SU-DHL-6 (cell line): ENCODE results near the gene PDCD1.

Source experiments
- H2AFZ ChIP-seq: fragments of 200-600 bp; sonication (generic); 2 replicates; pipeline ENCODE4 v1.6.1; 2014; ENCODE audit warnings: low read depth, mild to moderate bottlenecking, moderate library complexity, mixed read lengths, antibody characterized with exemption, low read length; ENCODE audit not compliant: severe bottlenecking
- H3F3A ChIP-seq: fragments of 200-600 bp; shearing (Covaris generic); 2 replicates; pipeline ENCODE4 v1.6.0; 2016; ENCODE audit warnings: antibody characterized with exemption, mild to moderate bottlenecking; ENCODE audit not compliant: insufficient read depth
- H3K27ac ChIP-seq: fragments of 200-600 bp; sonication (generic); 2 replicates; pipeline ENCODE4 v1.5.1; 2016; ENCODE audit warnings: low read depth, mild to moderate bottlenecking, low read length, moderate library complexity, mixed read lengths
- H3K27me3 ChIP-seq: fragments of 200-600 bp; sonication (generic), shearing (Covaris generic); 2 replicates; pipeline ENCODE4 v1.6.0; 2014; ENCODE audit warnings: mild to moderate bottlenecking, low read length
- H3K36me3 ChIP-seq: fragments of 200-600 bp; sonication (generic); 2 replicates; pipeline ENCODE4 v1.6.1; 2014; ENCODE audit warnings: mild to moderate bottlenecking, low read length, mixed read lengths
- H3K4me2 ChIP-seq: fragments of 300-600, 200-600 bp; shearing (Covaris generic), sonication (generic); 2 replicates; pipeline ENCODE4 v1.6.0; 2014; ENCODE audit warnings: low read length, low read depth, mild to moderate bottlenecking; ENCODE audit not compliant: poor library complexity, severe bottlenecking
- H3K4me3 ChIP-seq: fragments of 200-600 bp; sonication (generic); 2 replicates; pipeline ENCODE4 v1.5.1; 2014; ENCODE audit warnings: antibody characterized with exemption, low read length, mild to moderate bottlenecking, mixed read lengths; ENCODE audit not compliant: insufficient read depth, poor library complexity, severe bottlenecking
- H3K79me2 ChIP-seq: fragments of 200-600 bp; sonication (generic); 2 replicates; pipeline ENCODE4 v1.6.1; 2014; ENCODE audit warnings: mild to moderate bottlenecking, low read length, moderate library complexity; ENCODE audit not compliant: insufficient read depth
- H3K9ac ChIP-seq: fragments of 200-600 bp; sonication (generic); 2 replicates; pipeline ENCODE4 v1.7.0; 2014; ENCODE audit warnings: mild to moderate bottlenecking, low read length
- H3K9me2 ChIP-seq: fragments of 200-600 bp; sonication (generic); replicated peaks from 2 replicates; pipeline ENCODE4 v1.6.1; 2014; ENCODE audit warnings: low read length; ENCODE audit not compliant: insufficient read depth
- H3K9me3 ChIP-seq: fragments of 200-600 bp; sonication (generic); 2 replicates; pipeline ENCODE4 v1.6.1; 2014; ENCODE audit warnings: low read length, mixed read lengths; ENCODE audit not compliant: insufficient read depth
- H4K20me1 ChIP-seq: fragments of 200-600 bp; sonication (generic); 2 replicates; pipeline ENCODE4 v1.6.1; 2014; ENCODE audit warnings: low read depth, mild to moderate bottlenecking, antibody characterized with exemption, low read length, moderate library complexity, mixed read lengths
- EZH2phosphoT487 ChIP-seq: fragments of 200-600 bp; sonication (generic), shearing (Covaris generic); conservative IDR thresholded peaks from 2 replicates; pipeline ENCODE4 v1.6.1; 2018; ENCODE audit warnings: mild to moderate bottlenecking, antibody characterized with exemption, low read length, moderate library complexity, mixed read lengths
- TF ChIP-seq, protein P1 (sequence below): fragments of 200-600 bp; sonication (generic); IDR thresholded peaks from one replicate; pipeline ENCODE4 v1.5.1; 2017; ENCODE audit warnings: antibody characterized with exemption, mild to moderate bottlenecking, low read length, moderate library complexity; ENCODE audit not compliant: insufficient read depth, poor library complexity, severe bottlenecking

Gene PDCD1

GRCh38 chr2:241844066-241844728, 14.5 kb downstream of the PDCD1 start:
- Histone ChIP-seq H3K36me3 (no peaks in the 10 kb centered on the region), H3K4me2 (no peak overlapping the region), H3K79me2 (no peaks in the 10 kb centered on the region), H3K4me3 (no peak overlapping the region), H3K9me2 (no peaks in the 10 kb centered on the region), H3K9me3 (no peaks in the 10 kb centered on the region), H4K20me1 (no peaks in the 10 kb centered on the region), H3F3A (no peaks in the 10 kb centered on the region), H3K9ac (no peak overlapping the region), H3K27me3 (no peaks in the 10 kb centered on the region), H3K27ac (no peak overlapping the region), H2AFZ (no peak overlapping the region)
- TF ChIP-seq EZH2phosphoT487, result no peak

DNA sequence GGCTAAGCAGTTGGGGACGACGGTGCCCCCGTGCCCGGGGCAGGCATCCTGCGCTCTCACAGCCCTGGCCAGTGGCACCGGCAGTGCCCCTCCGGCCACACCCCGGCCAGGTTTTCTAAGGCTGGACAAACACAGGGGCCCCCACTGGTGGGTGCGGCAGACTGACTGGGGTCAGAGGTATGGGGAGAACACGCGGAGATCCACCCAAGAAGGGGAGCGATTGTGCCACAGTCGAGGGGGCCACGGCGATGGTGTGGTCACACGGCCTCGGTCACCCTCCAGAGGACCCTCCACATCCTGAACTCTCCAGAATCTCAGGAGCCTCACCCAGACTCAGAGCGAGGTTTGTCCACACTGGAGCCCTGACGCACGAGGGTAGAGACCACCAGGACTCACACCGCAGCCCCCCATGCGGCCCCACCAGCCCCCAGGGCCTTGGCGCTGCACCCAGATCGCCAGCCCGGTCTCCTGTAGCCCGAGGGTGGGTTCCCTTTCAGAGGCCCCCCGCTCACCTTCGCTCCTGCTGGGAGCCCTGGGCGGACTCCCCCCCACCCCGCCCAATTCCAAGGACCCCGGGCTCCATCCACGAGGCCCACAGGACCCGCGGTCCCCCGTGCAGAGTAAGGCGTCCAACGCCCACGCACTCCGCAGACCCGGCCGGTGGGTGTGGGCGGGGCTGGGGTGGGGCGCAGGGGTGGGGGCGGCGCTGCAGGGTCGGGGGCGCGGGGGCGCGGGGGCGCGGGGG, 15.2 kb downstream of the PDCD1 start:
- Histone ChIP-seq H3K4me3 (no peak overlapping the region), H3K27ac (no peak overlapping the region), H4K20me1 (no peaks in the 10 kb centered on the region), H3K9ac (no peak overlapping the region), H2AFZ (no peak overlapping the region), H3K9me2 (no peaks in the 10 kb centered on the region), H3K79me2 (no peaks in the 10 kb centered on the region), H3K4me2 (no peak overlapping the region), H3F3A (no peaks in the 10 kb centered on the region), H3K9me3 (no peaks in the 10 kb centered on the region), H3K27me3 (no peaks in the 10 kb centered on the region), H3K36me3 (no peaks in the 10 kb centered on the region)
- TF ChIP-seq, protein P1, sequence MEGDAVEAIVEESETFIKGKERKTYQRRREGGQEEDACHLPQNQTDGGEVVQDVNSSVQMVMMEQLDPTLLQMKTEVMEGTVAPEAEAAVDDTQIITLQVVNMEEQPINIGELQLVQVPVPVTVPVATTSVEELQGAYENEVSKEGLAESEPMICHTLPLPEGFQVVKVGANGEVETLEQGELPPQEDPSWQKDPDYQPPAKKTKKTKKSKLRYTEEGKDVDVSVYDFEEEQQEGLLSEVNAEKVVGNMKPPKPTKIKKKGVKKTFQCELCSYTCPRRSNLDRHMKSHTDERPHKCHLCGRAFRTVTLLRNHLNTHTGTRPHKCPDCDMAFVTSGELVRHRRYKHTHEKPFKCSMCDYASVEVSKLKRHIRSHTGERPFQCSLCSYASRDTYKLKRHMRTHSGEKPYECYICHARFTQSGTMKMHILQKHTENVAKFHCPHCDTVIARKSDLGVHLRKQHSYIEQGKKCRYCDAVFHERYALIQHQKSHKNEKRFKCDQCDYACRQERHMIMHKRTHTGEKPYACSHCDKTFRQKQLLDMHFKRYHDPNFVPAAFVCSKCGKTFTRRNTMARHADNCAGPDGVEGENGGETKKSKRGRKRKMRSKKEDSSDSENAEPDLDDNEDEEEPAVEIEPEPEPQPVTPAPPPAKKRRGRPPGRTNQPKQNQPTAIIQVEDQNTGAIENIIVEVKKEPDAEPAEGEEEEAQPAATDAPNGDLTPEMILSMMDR, result no peak
- no peak for TF ChIP-seq EZH2phosphoT487

DNA sequence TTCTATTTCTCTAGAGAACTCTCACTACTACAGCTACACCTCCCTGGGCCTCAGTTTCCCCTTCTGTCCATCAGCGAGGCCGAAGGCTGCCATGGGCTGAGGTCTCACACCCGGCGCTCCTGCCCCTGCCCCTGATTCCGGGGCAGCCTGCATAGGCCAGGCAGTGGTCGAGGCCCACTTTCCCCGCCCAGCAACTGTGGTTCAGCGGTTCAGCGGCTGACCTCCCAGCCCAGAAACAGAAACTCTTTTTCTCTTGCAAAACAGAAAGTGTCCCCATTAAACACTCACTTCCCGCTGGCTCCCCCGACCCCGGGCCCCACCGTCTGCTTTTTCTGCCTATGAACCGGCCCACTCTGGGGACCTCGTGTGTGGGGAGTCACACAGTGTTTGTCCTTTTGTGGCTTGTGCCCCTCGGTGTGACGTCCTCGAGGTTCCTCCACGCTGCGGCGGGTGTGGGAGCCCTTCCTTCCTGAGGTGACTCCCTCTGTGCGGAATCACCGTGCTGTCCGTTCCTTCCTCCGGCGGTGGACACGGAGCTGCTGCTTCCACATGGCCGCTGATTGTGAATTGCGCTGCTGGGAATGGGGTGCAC, 16.0 kb downstream of the PDCD1 start:
- no peaks in the 10 kb centered on the region for H3K36me3 ChIP-seq
- no peaks in the 10 kb centered on the region for H3K27me3 ChIP-seq
- no peak overlapping the region for H3K9ac ChIP-seq
- no peaks in the 10 kb centered on the region for H3K79me2 ChIP-seq
- no peaks in the 10 kb centered on the region for H3F3A ChIP-seq
- H3K9me3 ChIP-seq, result no peaks in the 10 kb centered on the region
- H3K27ac ChIP-seq, result no peak overlapping the region
- no peak overlapping the region for H3K4me2 ChIP-seq
- no peak overlapping the region for H3K4me3 ChIP-seq
- H3K9me2 ChIP-seq, result no peaks in the 10 kb centered on the region
- H2AFZ ChIP-seq, result no peak overlapping the region
- TF ChIP-seq, protein P1, result no peak
- TF ChIP-seq EZH2phosphoT487, result no peak
- no peaks in the 10 kb centered on the region for H4K20me1 ChIP-seq

DNA sequence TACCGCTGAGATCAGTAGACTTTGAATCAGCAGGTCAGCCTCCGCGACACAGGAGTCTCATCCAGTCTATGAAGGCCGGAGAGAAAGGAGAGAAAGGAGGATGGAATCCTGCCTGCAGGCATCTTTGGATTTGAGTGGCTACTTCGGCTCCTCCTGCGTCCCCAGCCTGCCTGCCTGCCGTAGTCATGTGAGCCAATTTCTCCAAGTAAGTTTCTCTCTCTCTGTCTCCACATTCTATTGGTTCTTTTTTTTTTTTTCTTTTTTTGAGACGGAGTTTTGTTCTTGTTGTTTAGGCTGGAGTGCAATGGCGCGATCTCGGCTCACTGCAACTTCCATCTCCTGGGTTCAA, 16.7 kb downstream of the PDCD1 start:
- H3K4me2 ChIP-seq, result no peak overlapping the region

More for the DNA sequence above, 16.7 kb downstream of the PDCD1 start:
- TF ChIP-seq EZH2phosphoT487, result no peak
- TF ChIP-seq, protein P1, result no peak
- Histone ChIP-seq H3K4me3 (no peak overlapping the region), H3K9me3 (no peaks in the 10 kb centered on the region), H3K9ac (no peak overlapping the region), H3F3A (no peaks in the 10 kb centered on the region), H4K20me1 (no peaks in the 10 kb centered on the region), H3K27me3 (no peaks in the 10 kb centered on the region), H3K9me2 (no peaks in the 10 kb centered on the region), H3K36me3 (no peaks in the 10 kb centered on the region), H3K79me2 (no peaks in the 10 kb centered on the region), H3K27ac (no peak overlapping the region), H2AFZ (no peak overlapping the region)
